Muscle of leg (tissue), 11 donors: Measurements from ENCODE around the gene KCNK16. TPM values are rescaled to one million over a fixed set of nuclear protein-coding genes. Genes with fewer than 3 reads are reported as not detected.

Experiments
- DNase-seq: peaks from one replicate; pipeline ENCODE4 v3.0.0; 2013
- H3K27ac ChIP-seq: one replicate; pipeline ENCODE4 v1.5.1; 2013; ENCODE audit warnings: mild to moderate bottlenecking, low read length, control low read depth
- H3K27me3 ChIP-seq: one replicate; pipeline ENCODE4 v1.6.1; 2013; ENCODE audit warnings: low read length; ENCODE audit not compliant: control insufficient read depth, insufficient read depth
- H3K36me3 ChIP-seq: one replicate; pipeline ENCODE4 v1.6.1; 2013; ENCODE audit warnings: low read length; ENCODE audit not compliant: control insufficient read depth, insufficient read depth
- H3K4me1 ChIP-seq: one replicate; pipeline ENCODE4 v1.6.1; 2013; ENCODE audit warnings: low read length; ENCODE audit not compliant: control insufficient read depth, insufficient read depth
- H3K4me3 ChIP-seq: one replicate; pipeline ENCODE4 v1.5.1; 2013; ENCODE audit warnings: low read length, control low read depth
- H3K9me3 ChIP-seq: replicated peaks from 2 replicates; pipeline ENCODE4 v1.6.1; 2013; ENCODE audit warnings: low read depth, low read length; ENCODE audit not compliant: control insufficient read depth
- WGBS: methylation state at CpG from one replicate; pipeline ENCODE4 v1.1.5; 2013; ENCODE audit warnings: missing lambda C conversion rate; ENCODE audit not compliant: insufficient coverage; 5-methylcytosine and 5-hydroxymethylcytosine counted together
- polyA plus RNA-seq, 8 donors: library from polyadenylated mRNA; unstranded; fragments of 120-200 nt; gene quantifications; one replicate each; pipeline versions ENCODE4 v1.2.1 to v1.2.3, GENCODE V29; 2013; ENCODE audit warnings: inconsistent platforms in 1 of 8, low replicate concordance in 1 of 8; ENCODE audit not compliant: insufficient read length in 8 of 8, insufficient read depth in 1 of 8
- total RNA-seq: library from RNA; stranded (reverse); fragments of 120-200 nt; gene quantifications from one replicate; pipeline ENCODE4 v1.2.4, GENCODE V29; 2013

Gene KCNK16
- total and polyA plus RNA-seq, 9 donors, result 0.20 to 0.34 TPM; not detected in 7

DNA sequence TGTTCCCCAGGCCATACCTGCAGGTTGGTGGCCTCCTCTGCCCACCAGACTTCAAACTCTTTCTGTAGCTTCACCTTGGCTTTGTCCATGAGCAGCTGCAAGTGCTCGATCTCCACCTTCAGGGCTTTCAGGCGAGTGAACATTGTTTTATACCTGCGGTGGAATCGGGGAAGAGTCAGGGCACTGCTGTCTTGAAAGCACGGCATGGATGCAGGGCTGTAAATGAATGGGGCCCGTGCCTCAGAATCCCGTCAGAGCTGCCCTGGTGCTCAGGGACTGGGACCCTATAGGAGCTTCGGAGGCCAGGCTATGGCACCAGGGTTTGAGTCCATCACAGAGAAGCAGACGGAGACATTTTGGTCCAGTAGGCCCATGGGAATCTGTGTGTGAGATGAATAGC is 37.9 kb upstream of the KCNK16 start:
- no peaks in the 10 kb centered on the region for H3K9me3 ChIP-seq
- H3K4me1 ChIP-seq, result peaks cover 13% of the 10 kb centered on the region
- no peak for DNase-seq
- no peaks in the 10 kb centered on the region for H3K27me3 ChIP-seq
- no peaks in the 10 kb centered on the region for H3K36me3 ChIP-seq
- no peak overlapping the region for H3K27ac ChIP-seq
- no peak overlapping the region for H3K4me3 ChIP-seq
- 83% methylated on average over 5 of the region's 9 CpGs for WGBS

DNA sequence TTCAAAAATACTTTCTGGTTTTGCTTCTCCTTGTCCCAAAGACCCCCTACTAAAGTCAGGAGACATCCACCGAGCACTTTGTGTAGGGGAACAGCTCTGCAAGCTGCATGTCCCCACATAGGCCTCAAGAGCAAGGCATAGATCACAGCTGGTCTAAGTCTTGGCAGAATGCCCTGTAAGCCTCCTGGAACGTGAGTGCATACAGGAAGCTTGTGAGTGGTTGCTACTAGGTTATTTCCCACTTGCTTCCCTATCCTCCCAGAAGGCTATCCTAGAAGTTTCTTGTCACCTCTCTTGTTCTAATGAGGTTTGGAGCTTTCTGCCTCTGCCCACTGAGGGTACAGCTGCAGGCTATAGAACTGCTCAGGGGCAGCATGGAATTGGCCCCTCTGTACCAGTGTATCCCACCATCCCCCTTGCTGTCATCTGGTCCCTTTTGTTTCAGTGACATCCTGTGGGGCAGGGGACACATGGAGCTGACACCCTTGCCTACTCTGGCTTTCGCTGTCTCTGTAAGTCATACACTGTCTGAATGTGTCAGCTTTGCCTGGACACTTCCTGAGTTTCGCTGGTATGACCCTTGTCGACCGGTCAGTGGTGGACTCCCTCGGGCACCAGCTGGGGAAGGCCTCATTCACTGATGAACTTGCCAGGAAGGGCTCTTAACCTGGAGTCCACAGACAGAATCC is 35.6 kb upstream of the KCNK16 start:
- WGBS, result 46% methylated on average over 6 of the region's 7 CpGs
- Histone ChIP-seq H3K36me3 (no peaks in the 10 kb centered on the region), H3K27me3 (no peaks in the 10 kb centered on the region), H3K27ac (peak overlapping the region; percentile 59), H3K9me3 (no peaks in the 10 kb centered on the region), H3K4me3 (no peak overlapping the region), H3K4me1 (peaks cover 13% of the 10 kb centered on the region)
- DNase-seq, result peak; percentile 91

DNA sequence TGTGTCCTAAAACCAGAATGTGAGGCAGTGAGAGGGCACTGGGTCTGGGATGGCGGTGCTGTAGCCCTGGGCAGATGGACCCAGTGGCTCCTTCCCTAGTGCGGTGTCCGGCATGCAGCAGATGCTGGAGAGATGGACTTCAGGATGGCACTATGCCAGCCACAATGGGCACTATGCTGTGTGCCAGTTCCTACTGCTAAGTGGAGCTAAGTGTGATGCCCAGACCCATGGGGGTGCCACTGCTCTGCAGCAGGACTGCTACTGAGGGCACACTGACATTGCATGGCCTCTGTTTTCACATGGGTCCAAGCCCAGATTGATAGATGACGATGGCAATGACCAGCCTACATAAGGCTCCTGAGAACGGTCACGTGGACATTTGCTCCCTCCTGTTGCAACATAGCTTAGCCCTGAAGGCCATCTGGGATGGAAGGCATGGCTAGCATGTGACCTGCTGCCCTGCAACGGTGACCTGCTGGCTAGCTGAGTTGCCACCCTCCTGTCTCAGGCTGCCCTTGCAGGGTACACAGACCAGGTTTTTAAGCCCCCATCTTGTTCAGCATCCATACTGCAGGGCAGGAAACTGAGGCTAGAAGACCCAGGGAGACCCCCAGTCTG is 31.3 kb upstream of the KCNK16 start:
- Histone ChIP-seq H3K4me3 (no peak overlapping the region), H3K27ac (no peak overlapping the region), H3K4me1 (peaks cover 8% of the 10 kb centered on the region), H3K9me3 (no peaks in the 10 kb centered on the region), H3K27me3 (peaks cover 2% of the 10 kb centered on the region), H3K36me3 (no peaks in the 10 kb centered on the region)
- 92% methylated on average over 6 of the region's 7 CpGs for WGBS
- DNase-seq, result no peak

DNA sequence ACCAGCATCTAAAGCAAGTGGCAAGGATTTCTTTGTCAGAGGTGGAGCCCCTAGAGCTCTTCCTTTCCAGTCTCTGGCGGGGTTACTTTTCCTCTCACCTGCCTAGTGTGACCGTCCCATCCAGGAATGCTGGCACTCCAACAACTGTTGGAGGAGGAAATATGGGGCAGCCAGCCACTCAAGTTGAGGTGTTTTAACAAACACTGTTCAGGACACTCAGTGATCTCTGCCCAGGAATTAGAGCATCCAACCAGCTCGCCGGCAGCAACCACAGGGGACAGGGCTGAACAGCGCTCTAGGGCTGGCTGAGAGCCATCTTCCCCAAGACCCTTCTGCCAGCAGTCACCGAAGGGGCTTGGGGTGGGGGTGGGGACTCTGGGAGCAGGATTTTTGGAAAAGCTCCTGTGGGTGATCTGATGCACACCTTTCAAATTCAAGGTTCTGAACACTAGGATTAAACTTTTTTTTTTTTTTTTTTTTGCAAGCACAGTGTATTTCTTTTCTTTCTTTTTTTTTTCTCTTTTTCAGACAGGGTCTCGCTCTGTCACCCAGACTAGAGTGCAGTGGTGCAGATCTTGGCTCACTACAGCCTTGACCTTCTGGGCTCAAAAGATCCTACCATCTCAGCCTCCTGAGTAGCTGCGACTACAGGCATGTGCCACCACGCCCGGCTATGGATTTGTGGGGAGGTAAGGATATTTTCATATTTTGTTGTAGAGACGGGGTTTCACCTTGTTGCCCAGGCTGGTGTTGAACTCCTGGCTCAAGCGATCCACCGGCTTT is 28.4 kb upstream of the KCNK16 start:
- H3K27ac ChIP-seq, result no peak overlapping the region
- WGBS, result 86% methylated on average over 4 of the region's 13 CpGs
- no peaks in the 10 kb centered on the region for H3K9me3 ChIP-seq
- no peaks in the 10 kb centered on the region for H3K36me3 ChIP-seq
- no peak for DNase-seq
- peaks cover 2% of the 10 kb centered on the region for H3K27me3 ChIP-seq
- peaks cover 3% of the 10 kb centered on the region for H3K4me1 ChIP-seq
- no peak overlapping the region for H3K4me3 ChIP-seq

DNA sequence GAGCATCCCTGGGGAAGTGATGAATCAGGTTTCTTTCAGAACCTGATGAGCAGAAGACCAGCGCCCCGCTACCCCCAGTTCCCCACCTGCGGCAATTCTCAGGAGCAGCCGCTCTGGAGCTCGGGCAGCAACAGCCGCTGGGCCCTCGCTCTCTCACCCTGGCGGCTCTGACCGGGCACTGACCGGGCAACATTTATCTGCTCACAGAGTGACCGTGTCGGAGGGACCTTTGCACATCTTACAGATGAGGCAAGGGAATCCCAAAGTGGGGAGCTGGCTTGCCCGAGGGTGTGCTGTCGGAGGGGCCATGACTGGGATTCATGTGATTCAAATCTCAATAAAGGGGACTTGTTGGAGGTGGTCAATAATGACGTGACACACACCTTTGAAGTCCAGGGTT is 26.2 kb upstream of the KCNK16 start:
- Histone ChIP-seq H3K27ac (no peak overlapping the region), H3K27me3 (peaks cover 2% of the 10 kb centered on the region), H3K36me3 (no peaks in the 10 kb centered on the region), H3K4me1 (peaks cover 3% of the 10 kb centered on the region), H3K4me3 (no peak overlapping the region), H3K9me3 (no peaks in the 10 kb centered on the region)
- DNase-seq, result no peak
- 88% methylated on average over 14 of the region's 15 CpGs for WGBS

DNA sequence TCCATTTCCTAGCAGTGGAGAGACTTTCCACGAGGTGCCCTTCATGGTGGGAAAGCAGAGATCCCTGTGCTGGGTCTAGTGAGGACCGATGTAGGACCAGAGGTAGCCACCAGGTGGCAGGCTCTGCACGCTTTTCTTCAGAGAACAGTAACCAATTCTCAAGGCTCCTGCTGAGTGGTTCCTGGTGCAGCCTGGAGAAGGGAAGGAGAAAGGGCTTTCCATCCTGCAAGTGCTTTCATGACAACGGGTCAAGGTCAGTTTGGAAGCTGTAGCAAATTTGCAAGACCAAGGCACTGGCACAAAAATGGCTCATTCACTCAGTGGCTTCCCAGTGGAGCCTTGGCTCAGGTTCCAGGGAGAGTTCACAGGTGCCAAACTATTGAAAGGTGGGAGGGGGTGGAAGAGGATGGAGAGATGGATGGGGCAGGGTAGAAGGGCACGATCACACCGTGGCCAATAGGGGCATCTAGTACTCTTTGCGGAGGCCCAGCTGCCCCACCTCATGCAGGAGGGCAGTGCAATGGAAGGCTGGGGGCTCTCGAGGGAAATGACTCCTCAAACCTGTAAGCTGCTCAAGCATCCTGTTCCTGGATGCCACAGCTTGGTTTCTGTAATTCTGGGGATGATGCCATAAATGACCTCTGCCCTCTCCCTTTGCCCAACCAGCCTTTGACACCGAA is 25.5 kb upstream of the KCNK16 start:
- Histone ChIP-seq H3K27me3 (peaks cover 2% of the 10 kb centered on the region), H3K4me1 (peaks cover 10% of the 10 kb centered on the region), H3K9me3 (no peaks in the 10 kb centered on the region), H3K27ac (no peak overlapping the region), H3K4me3 (no peak overlapping the region), H3K36me3 (no peaks in the 10 kb centered on the region)
- WGBS, result 30% methylated on average over 7 of the region's 9 CpGs
- DNase-seq, result peak; percentile 72

DNA sequence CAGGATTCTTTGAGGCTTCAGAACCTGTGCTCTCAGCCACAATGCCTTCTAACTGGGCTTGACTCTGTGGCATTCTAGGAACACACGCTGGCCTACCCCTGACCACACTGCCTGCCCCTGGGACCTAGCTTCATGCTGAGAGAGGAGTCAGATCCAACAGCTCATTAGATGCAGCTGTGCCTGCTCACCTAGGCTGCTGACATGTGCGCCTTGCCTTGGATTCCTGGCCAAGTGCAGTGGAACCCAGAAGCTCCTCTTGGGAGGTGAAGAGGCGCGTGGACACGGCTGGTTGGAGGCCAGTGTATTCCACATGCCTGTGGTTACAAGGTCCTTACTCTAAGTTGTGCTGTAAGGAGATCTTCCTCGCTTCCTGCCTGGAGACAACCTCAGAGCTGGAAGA is 24.7 kb upstream of the KCNK16 start:
- Histone ChIP-seq H3K4me3 (no peak overlapping the region), H3K36me3 (no peaks in the 10 kb centered on the region), H3K27me3 (peaks cover 2% of the 10 kb centered on the region), H3K27ac (no peak overlapping the region), H3K9me3 (no peaks in the 10 kb centered on the region), H3K4me1 (peaks cover 15% of the 10 kb centered on the region)
- no peak for DNase-seq
- WGBS, result 69% methylated on average over 5 of the region's 6 CpGs

DNA sequence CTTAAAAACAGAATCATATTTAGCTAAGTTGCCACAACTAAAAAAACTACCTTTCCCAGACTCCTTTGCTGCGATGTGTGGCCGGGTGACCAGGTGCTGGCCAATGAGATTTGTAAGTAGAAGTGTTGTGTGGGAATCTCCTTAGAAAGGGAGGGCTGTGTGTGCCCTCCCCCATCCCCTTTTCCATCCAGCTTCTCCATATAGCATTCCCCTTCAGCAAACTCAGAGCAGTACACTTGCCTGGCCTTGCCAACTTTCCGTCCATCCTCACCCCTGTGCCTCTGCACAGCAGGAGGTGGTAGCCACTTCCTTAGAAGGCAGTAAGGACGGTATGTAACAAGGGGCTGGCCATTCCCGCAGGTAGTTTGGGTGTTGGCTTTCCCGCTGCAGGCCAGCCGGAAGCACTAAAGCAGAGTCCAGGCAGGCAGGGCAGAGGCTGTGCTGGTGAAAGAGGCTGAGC is 22.3 kb upstream of the KCNK16 start:
- WGBS, result 39% methylated on average over 4 of the region's 7 CpGs
- H3K9me3 ChIP-seq, result no peaks in the 10 kb centered on the region

DNA sequence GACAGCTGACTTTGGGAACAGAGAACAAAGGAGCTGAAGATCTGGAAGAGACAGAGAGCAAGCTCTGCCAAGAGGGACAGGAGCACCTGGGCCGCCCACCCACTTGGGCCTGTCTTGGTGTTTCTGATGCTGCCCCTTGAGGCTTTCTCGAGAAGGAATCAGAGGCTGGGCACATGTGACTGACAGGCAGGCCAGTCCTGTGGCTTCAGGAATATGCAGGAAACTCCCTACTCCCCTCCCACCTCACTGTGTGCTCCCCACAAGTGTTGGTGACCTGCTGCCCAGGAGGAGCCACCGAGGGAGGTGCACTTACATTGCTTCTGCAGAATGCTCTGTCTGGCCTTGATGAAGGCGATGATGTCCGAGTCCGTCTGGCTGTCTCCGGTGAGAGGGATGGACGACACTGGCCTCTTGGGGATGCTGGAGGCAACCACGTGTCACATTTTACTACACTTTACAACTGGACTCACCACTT is 20.9 kb upstream of the KCNK16 start:
- H3K27ac ChIP-seq, result no peak overlapping the region
- H3K4me1 ChIP-seq, result peaks cover 22% of the 10 kb centered on the region
- H3K9me3 ChIP-seq, result no peaks in the 10 kb centered on the region
- H3K4me3 ChIP-seq, result no peak overlapping the region
- H3K27me3 ChIP-seq, result peaks cover 5% of the 10 kb centered on the region
- WGBS, result 76% methylated on average over 8 of the region's 9 CpGs
- DNase-seq, result no peak
- no peaks in the 10 kb centered on the region for H3K36me3 ChIP-seq

More for the DNA sequence above, 22.3 kb upstream of the KCNK16 start:
- no peak overlapping the region for H3K27ac ChIP-seq
- no peak for DNase-seq
- peaks cover 17% of the 10 kb centered on the region for H3K4me1 ChIP-seq
- peaks cover 3% of the 10 kb centered on the region for H3K27me3 ChIP-seq
- H3K36me3 ChIP-seq, result no peaks in the 10 kb centered on the region
- H3K4me3 ChIP-seq, result no peak overlapping the region
